H1 (cell line): ENCODE measurements around the gene SRSF3. TPM values are rescaled to one million over a fixed set of nuclear protein-coding genes. Genes with fewer than 3 reads are reported as not detected.

Experiments used
- CTCF ChIA-PET: fragments of 300-600 bp; sonication (Branson Sonifier 250); formaldehyde crosslinking; loops from one replicate; lab custom pipeline; 2021; ENCODE audit not compliant: partially characterized antibody; lab: Charles Lee
- POLR2A ChIA-PET: fragments of 300-600 bp; sonication (Branson Sonifier 250); formaldehyde crosslinking; loops from one replicate; lab custom pipeline; 2021; ENCODE audit warnings: inconsistent platforms; ENCODE audit not compliant: partially characterized antibody; lab: Charles Lee
- DNase-seq, 2 experiments: peaks; one replicate each; pipeline versions ENCODE4 v3.0.0 to v3.0.0-alpha.2; 2010 to 2022; ENCODE audit warnings: low spot score in 2 of 2, low read depth in 1 of 2, mixed read lengths in 1 of 2
- FAIRE-seq: peaks from 2 replicates; lab custom pipeline; 2011; peaks lifted over from hg19 to GRCh38; lab: Jason Lieb, UNC
- H2AFZ ChIP-seq: 2 replicates; pipeline ENCODE4 v1.8.1; 2012; ENCODE audit warnings: low read length, inconsistent platforms
- H2AK5ac ChIP-seq: 2 replicates; pipeline ENCODE4 v1.6.1; 2013; ENCODE audit warnings: low read depth, low read length
- H2BK120ac ChIP-seq: replicated peaks from 2 replicates; pipeline ENCODE3; 2013; ENCODE audit warnings: low read depth, low read length, inconsistent platforms
- H2BK12ac ChIP-seq: 2 replicates; pipeline ENCODE4 v1.6.1; 2013; ENCODE audit warnings: low read depth, low read length
- H2BK15ac ChIP-seq: 2 replicates; pipeline ENCODE4 v1.6.1; 2013; ENCODE audit warnings: low read length
- H2BK20ac ChIP-seq: 2 replicates; pipeline ENCODE4 v1.6.1; 2013; ENCODE audit warnings: low read length
- H2BK5ac ChIP-seq: 2 replicates; pipeline ENCODE4 v1.6.1; 2013; ENCODE audit warnings: low read depth, low read length
- H3K14ac ChIP-seq: 2 replicates; pipeline ENCODE4 v1.6.1; 2013; ENCODE audit warnings: inconsistent platforms; ENCODE audit not compliant: insufficient read length
- H3K18ac ChIP-seq: 2 replicates; pipeline ENCODE4 v1.6.1; 2013; ENCODE audit warnings: low read length; ENCODE audit errors: extremely low read depth
- H3K23ac ChIP-seq: 2 replicates; pipeline ENCODE4 v1.6.1; 2013; ENCODE audit warnings: inconsistent platforms; ENCODE audit not compliant: insufficient read length
- H3K23me2 ChIP-seq: 2 replicates; pipeline ENCODE4 v1.6.1; 2013; ENCODE audit warnings: low read depth, low read length
- H3K27ac ChIP-seq: 2 replicates; pipeline ENCODE4 v1.6.1; 2011; ENCODE audit warnings: low read depth, low read length, inconsistent platforms
- H3K27me3 ChIP-seq, 4 experiments: replicated peaks in 1 of 4; 1 replicate in 1 of 4; 2 replicates in 3 of 4; pipeline versions ENCODE4 v1.6.1 to v1.8.1; 2011 to 2013; ENCODE audit warnings: low read length in 3 of 4, mild to moderate bottlenecking in 3 of 4, inconsistent platforms in 2 of 4, mixed read lengths in 2 of 4, moderate library complexity in 1 of 4; ENCODE audit not compliant: control insufficient read depth in 3 of 4, insufficient read depth in 3 of 4; ENCODE audit errors: extremely low read depth in 1 of 4
- H3K36me3 ChIP-seq, 4 experiments: 2 replicates each; pipeline versions ENCODE4 v1.6.1 to v1.8.1; 2011 to 2013; ENCODE audit warnings: mild to moderate bottlenecking in 4 of 4, low read length in 3 of 4, moderate library complexity in 2 of 4, control low read depth in 1 of 4, inconsistent platforms in 1 of 4; ENCODE audit not compliant: insufficient read depth in 4 of 4, control insufficient read depth in 2 of 4
- H3K4ac ChIP-seq: replicated peaks from 2 replicates; pipeline ENCODE3; 2013; ENCODE audit warnings: low read length, low read depth, mixed read lengths, inconsistent platforms; ENCODE audit not compliant: insufficient read length
- H3K4me1 ChIP-seq, 4 experiments: replicated peaks in 1 of 4; 1 replicate in 1 of 4; 2 replicates in 3 of 4; pipeline versions ENCODE4 v1.6.1 to v1.8.1; 2011 to 2013; ENCODE audit warnings: low read length in 3 of 4, inconsistent platforms in 2 of 4, mixed read lengths in 1 of 4; ENCODE audit not compliant: insufficient read depth in 4 of 4, control insufficient read depth in 3 of 4
- H3K4me2 ChIP-seq, 2 experiments: 2 replicates each; pipeline versions ENCODE4 v1.6.1 to v1.8.1; 2011 to 2013; ENCODE audit warnings: low read depth in 2 of 2, low read length in 2 of 2, control low read depth in 1 of 2, inconsistent platforms in 1 of 2, mild to moderate bottlenecking in 1 of 2; ENCODE audit not compliant: insufficient read depth in 1 of 2
- H3K4me3 ChIP-seq, 4 experiments: fragments of 200-600, 300-600 bp in 1 of 4; sonication (generic), shearing (Covaris generic), sonication (Bioruptor Twin) in 1 of 4; 2 replicates each; pipeline versions ENCODE4 v1.5.1 to v1.8.1; 2011 to 2016; ENCODE audit warnings: low read length in 4 of 4, low read depth in 3 of 4, control low read depth in 2 of 4, inconsistent platforms in 2 of 4, mild to moderate bottlenecking in 2 of 4, mixed read lengths in 1 of 4, moderate library complexity in 1 of 4; ENCODE audit not compliant: insufficient read depth in 2 of 4; ENCODE audit errors: extremely low read depth in 1 of 4
- H3K56ac ChIP-seq: replicated peaks from 2 replicates; pipeline ENCODE3; 2013; ENCODE audit warnings: low read depth, mild to moderate bottlenecking, mixed read lengths, low read length, inconsistent platforms; ENCODE audit not compliant: insufficient read length
- H3K79me1 ChIP-seq: 2 replicates; pipeline ENCODE4 v1.6.1; 2013; ENCODE audit warnings: low read depth, low read length, control low read depth
- H3K79me2 ChIP-seq, 2 experiments: 2 replicates each; pipeline versions ENCODE4 v1.6.1 to v1.8.1; 2012 to 2013; ENCODE audit warnings: low read length in 2 of 2, mild to moderate bottlenecking in 2 of 2, inconsistent platforms in 1 of 2; ENCODE audit not compliant: insufficient read depth in 2 of 2, control insufficient read depth in 1 of 2
- H3K9ac ChIP-seq, 4 experiments: replicated peaks in 1 of 4; 1 replicate in 1 of 4; 2 replicates in 3 of 4; pipeline versions ENCODE4 v1.6.1 to v1.8.1; 2011 to 2013; ENCODE audit warnings: low read depth in 3 of 4, low read length in 3 of 4, control low read depth in 2 of 4, mild to moderate bottlenecking in 2 of 4, moderate library complexity in 2 of 4, inconsistent platforms in 1 of 4; ENCODE audit errors: extremely low read depth in 1 of 4
- H3K9me3 ChIP-seq, 2 experiments: 2 replicates each; pipeline versions ENCODE4 v1.6.1 to v1.8.1; 2012 to 2013; ENCODE audit warnings: mild to moderate bottlenecking in 2 of 2, moderate library complexity in 2 of 2, control low read depth in 1 of 2, inconsistent platforms in 1 of 2, low read depth in 1 of 2, low read length in 1 of 2, mixed read lengths in 1 of 2; ENCODE audit not compliant: insufficient read depth in 2 of 2
- H4K20me1 ChIP-seq, 2 experiments: replicated peaks in 1 of 2; 2 replicates each; pipeline versions ENCODE3 to v1.8.1; 2011 to 2013; ENCODE audit warnings: inconsistent platforms in 2 of 2, low read length in 2 of 2, mild to moderate bottlenecking in 1 of 2; ENCODE audit not compliant: insufficient read depth in 2 of 2, control insufficient read depth in 1 of 2
- H4K5ac ChIP-seq: 2 replicates; pipeline ENCODE4 v1.6.1; 2013; ENCODE audit warnings: low read length, low read depth, mixed read lengths, inconsistent platforms; ENCODE audit not compliant: insufficient read length
- H4K8ac ChIP-seq: 2 replicates; pipeline ENCODE4 v1.8.0; 2013; ENCODE audit warnings: mild to moderate bottlenecking, moderate library complexity, low read length, inconsistent platforms; ENCODE audit not compliant: insufficient read depth; ENCODE audit errors: extremely low read depth
- H4K91ac ChIP-seq: replicated peaks from 2 replicates; pipeline ENCODE3; 2013; ENCODE audit warnings: low read length, mixed read lengths, inconsistent platforms; ENCODE audit not compliant: insufficient read length
- CEBPB ChIP-seq: IDR thresholded peaks from 2 replicates; pipeline ENCODE4 v1.6.1; 2012; ENCODE audit warnings: low read depth, low read length
- FOSL1 ChIP-seq: IDR thresholded peaks from 2 replicates; pipeline ENCODE4 v1.6.1; 2011; ENCODE audit warnings: mild to moderate bottlenecking, low read depth, low read length, moderate library complexity; ENCODE audit not compliant: insufficient read depth
- HDAC6 ChIP-seq: IDR thresholded peaks from one replicate; pipeline ENCODE4 v1.7.1; 2012; ENCODE audit warnings: low read depth, mild to moderate bottlenecking, inconsistent platforms, low read length, moderate library complexity
- KDM4A ChIP-seq: IDR thresholded peaks from one replicate; pipeline ENCODE4 v1.7.1; 2012; ENCODE audit warnings: low read depth, mild to moderate bottlenecking, moderate library complexity, low read length, inconsistent platforms; ENCODE audit not compliant: severe bottlenecking
- POLR2A ChIP-seq, 2 experiments: IDR thresholded peaks; 1 replicate in 1 of 2; 2 replicates in 1 of 2; pipeline ENCODE4 v1.6.1; 2011; ENCODE audit warnings: low read depth in 2 of 2, low read length in 2 of 2, mild to moderate bottlenecking in 2 of 2; ENCODE audit errors: control extremely low read depth in 1 of 2
- SIX5 ChIP-seq: IDR thresholded peaks from 2 replicates; pipeline ENCODE4 v1.6.1; 2011; ENCODE audit warnings: mild to moderate bottlenecking, low read depth, low read length
- WGBS, 2 experiments: shearing (Covaris generic) in 1 of 2; methylation state at CpG; one replicate each; pipeline versions ENCODE4 v1.1.6 to v1.1.7; 2013 to 2015; ENCODE audit warnings: low lambda C conversion rate in 2 of 2, mixed read lengths in 2 of 2, inconsistent platforms in 1 of 2, low coverage in 1 of 2, missing lambda C conversion rate in 1 of 2; ENCODE audit not compliant: insufficient replicate concordance in 2 of 2, insufficient coverage in 1 of 2, insufficient read length in 1 of 2; ENCODE audit errors: extremely low coverage in 1 of 2, missing lambda C conversion rate in 1 of 2; 5-methylcytosine and 5-hydroxymethylcytosine counted together
- polyA plus RNA-seq, 7 experiments: library from polyadenylated mRNA; depleted of rRNA in 3 of 7; stranded (reverse) in 5 of 7; unstranded in 2 of 7; fragments of >200 nt in 5 of 7; fragments of 200-250 nt in 2 of 7; gene quantifications; 1 replicate in 5 of 7; 2 replicates in 1 of 7; 4 replicates in 1 of 7; pipeline versions ENCODE4 v1.2.1 to v1.2.3, GENCODE V29; 2011 to 2013; ENCODE audit warnings: missing spikeins in 2 of 7, mixed read lengths in 2 of 7
- total RNA-seq: library from RNA; stranded (reverse); fragmentation: NEBNext Ultra II Directional; extraction: Animal tissue kit (Norgen Biotek cat#: 25700); gene quantifications from 2 replicates; pipeline ENCODE4 v1.2.1, GENCODE V29; 2021
- TF ChIP-seq, protein P1 (sequence below): IDR thresholded peaks from 2 replicates; pipeline ENCODE4 v1.6.1; 2012; ENCODE audit warnings: inconsistent platforms

SRSF3 gene
- total and polyA plus RNA-seq, 2 of the 8 experiments (the other 6 are each of a cell fraction or from before 2014, with no cell fraction given) = 471 to 689 TPM

DNA sequence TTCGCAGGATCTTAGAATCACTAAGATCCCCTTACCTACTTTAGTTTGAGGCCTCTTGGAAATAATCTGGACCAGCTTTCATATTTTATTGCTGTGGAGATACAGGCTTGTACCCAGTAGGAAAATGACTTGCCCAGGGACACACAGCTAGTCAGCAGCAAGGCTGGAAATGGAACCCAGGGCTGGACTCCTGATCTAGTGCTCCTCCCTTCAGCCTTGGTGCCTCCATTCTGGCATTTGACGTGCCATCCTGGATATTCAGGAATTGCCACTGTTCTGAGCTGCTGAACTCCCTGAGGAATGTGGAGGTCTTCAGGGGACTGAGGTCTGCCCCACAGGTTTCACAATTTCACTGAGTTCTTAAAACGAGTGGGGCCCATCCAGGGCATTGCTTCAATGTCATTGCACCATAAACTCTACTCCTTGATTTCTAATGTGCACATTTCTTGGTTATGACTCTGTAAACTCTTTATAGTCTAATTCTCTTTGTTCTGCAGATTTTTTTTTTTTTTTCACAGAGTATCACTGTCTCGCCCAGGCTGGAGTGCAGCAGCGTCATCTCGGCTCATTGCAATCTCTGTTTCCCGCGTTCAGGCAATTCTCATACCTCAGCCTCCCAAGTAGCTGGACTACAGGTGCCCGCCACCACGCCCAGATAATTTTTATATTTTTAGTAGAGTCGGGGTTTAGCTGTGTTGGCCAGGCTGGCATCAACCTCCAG, 57.7 kb downstream of the SRSF3 start:
- Histone ChIP-seq H3K23me2 (no peaks in the 10 kb centered on the region), H3K27ac (no peak overlapping the region), H4K8ac (no peak overlapping the region), H3K14ac (no peak overlapping the region), H3K9me3 (no peaks in the 10 kb centered on the region), H3K4ac (no peak overlapping the region), H4K5ac (no peak overlapping the region), H3K23ac (no peak overlapping the region), H3K18ac (no peak overlapping the region), H3K79me2 (no peaks in the 10 kb centered on the region), H2BK15ac (no peak overlapping the region), H3K4me1 (peaks cover 0 to 4% (median 2%) of the 10 kb centered on the region in 4 experiments; a peak in 3 of 7 replicates), H4K20me1 (no peaks in the 10 kb centered on the region), H2BK5ac (no peak overlapping the region), H4K91ac (no peak overlapping the region), H3K4me3 (no peak overlapping the region), H3K4me2 (no peak overlapping the region), H3K36me3 (no peaks in the 10 kb centered on the region), H3K56ac (no peak overlapping the region), H3K9ac (no peak overlapping the region), H3K27me3 (no peaks in the 10 kb centered on the region), H3K79me1 (no peaks in the 10 kb centered on the region), H2BK12ac (no peak overlapping the region), H2BK120ac (no peak overlapping the region), H2BK20ac (no peak overlapping the region), H2AFZ (no peak overlapping the region), H2AK5ac (no peak overlapping the region)
- ChIA-PET CTCF (interaction anchor here (0.6 to 3.1 kb wide), 7 partner anchors 11 to 119 kb away, joined by 3 to 9 read pairs (median 5); no protein-coding TSS in a partner anchor), POLR2A (interaction anchor here (1.1 to 1.2 kb wide), 3 partner anchors 8 to 53 kb away, joined by 3 read pairs; partner anchors contain the start of gene CDKN1A)
- FAIRE-seq (no peak), DNase-seq (no peak)
- 92% methylated on average over 11 of the region's 11 CpGs; no CpG with 5 or more reads in 1 of the 2 experiments for WGBS, 2 experiments
- TF ChIP-seq, protein P1, sequence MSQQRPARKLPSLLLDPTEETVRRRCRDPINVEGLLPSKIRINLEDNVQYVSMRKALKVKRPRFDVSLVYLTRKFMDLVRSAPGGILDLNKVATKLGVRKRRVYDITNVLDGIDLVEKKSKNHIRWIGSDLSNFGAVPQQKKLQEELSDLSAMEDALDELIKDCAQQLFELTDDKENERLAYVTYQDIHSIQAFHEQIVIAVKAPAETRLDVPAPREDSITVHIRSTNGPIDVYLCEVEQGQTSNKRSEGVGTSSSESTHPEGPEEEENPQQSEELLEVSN = no peak
- TF ChIP-seq FOSL1 = no peak
- no peak for TF ChIP-seq HDAC6
- TF ChIP-seq POLR2A (IDR thresholded peaks at IDR 0.05; ENCODE audit: control extremely low read depth in 1 of 2, low read depth in 2 of 2, low read length in 2 of 2) = no peak
- TF ChIP-seq CEBPB = no peak
- TF ChIP-seq KDM4A = no peak
- no peak for TF ChIP-seq SIX5
